ENCODE measurements around the gene DISC1. TPM values are rescaled to one million over a fixed set of nuclear protein-coding genes. Genes with fewer than 3 reads are reported as not detected.

DISC1 gene
- total RNA-seq, 4 donors from 2014 or later, result 9.6 to 27.9 (median 13.0) TPM

GRCh38 chr1:231605149-231606100 lies 21.2 kb upstream of the DISC1 start:
- TF ChIP-seq, protein P1, sequence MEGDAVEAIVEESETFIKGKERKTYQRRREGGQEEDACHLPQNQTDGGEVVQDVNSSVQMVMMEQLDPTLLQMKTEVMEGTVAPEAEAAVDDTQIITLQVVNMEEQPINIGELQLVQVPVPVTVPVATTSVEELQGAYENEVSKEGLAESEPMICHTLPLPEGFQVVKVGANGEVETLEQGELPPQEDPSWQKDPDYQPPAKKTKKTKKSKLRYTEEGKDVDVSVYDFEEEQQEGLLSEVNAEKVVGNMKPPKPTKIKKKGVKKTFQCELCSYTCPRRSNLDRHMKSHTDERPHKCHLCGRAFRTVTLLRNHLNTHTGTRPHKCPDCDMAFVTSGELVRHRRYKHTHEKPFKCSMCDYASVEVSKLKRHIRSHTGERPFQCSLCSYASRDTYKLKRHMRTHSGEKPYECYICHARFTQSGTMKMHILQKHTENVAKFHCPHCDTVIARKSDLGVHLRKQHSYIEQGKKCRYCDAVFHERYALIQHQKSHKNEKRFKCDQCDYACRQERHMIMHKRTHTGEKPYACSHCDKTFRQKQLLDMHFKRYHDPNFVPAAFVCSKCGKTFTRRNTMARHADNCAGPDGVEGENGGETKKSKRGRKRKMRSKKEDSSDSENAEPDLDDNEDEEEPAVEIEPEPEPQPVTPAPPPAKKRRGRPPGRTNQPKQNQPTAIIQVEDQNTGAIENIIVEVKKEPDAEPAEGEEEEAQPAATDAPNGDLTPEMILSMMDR (IDR thresholded peaks at IDR 0.05), result no peak
- ATAC-seq (ENCODE audit: low FRiP score), result no peak
- no peak for DNase-seq (ENCODE audit: low spot score)

- TF ChIP-seq, protein P1 (IDR thresholded peaks at IDR 0.05), result no peak
- ATAC-seq (ENCODE audit: low FRiP score) (no peak), DNase-seq (ENCODE audit: low spot score) (no peak)
These were observed 19.9 kb upstream of the DISC1 start for GRCh38 chr1:231606712-231607111.

DNA sequence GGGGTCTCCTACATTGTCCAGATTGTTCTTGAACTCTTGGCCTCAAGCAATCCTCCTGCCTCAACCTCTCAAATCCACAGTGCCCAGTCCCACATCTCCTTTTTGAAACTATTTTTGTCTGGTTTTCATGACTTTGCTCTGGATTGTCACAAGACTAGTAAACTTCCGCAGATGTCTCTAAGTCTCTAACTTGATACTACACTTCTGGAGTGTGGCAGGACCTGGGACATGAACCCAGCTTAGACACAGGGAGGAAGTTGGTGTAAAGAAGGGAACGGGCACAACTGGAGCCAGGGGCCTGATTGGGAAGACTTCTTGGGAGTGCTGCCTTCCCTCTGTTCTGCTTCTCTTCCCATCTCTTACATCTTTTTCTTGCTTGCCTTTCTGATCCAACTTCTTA lies 16.2 kb upstream of the DISC1 start:
- TF ChIP-seq, protein P1 (IDR thresholded peaks at IDR 0.05), result no peak

DNA sequence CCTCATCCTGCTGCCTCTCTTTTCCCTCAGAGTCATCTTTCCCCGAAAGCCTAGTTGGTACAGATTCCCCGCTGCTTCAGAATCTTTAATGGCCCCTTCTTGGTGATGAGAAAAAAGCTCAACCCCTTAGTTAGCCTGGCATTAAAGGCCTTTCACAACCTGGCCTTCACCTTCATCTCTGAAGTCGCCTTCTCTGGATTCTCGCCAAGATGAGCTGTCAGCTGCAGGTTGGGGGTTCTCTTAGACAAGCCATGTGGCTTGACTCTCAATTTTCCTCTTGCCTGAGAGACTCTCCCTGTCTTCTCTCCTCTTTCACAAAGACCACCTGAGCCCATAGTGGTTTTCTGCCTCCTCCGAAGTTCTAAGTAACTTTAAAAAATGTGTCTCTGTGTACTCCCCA lies 15.5 kb upstream of the DISC1 start:
- ATAC-seq (ENCODE audit: low FRiP score) (no peak), DNase-seq (ENCODE audit: low spot score) (no peak)
- TF ChIP-seq, protein P1 (IDR thresholded peaks at IDR 0.05), result no peak

More for the DNA sequence above, 16.2 kb upstream of the DISC1 start:
- ATAC-seq (ENCODE audit: low FRiP score) (no peak), DNase-seq (ENCODE audit: low spot score) (no peak)

- ATAC-seq (ENCODE audit: low FRiP score), result no peak
- TF ChIP-seq, protein P1 (IDR thresholded peaks at IDR 0.05), result no peak
- DNase-seq (ENCODE audit: low spot score), result no peak
These were observed 14.7 kb upstream of the DISC1 start for GRCh38 chr1:231611851-231612250.

- TF ChIP-seq, protein P1 (IDR thresholded peaks at IDR 0.05), result no peak
- ATAC-seq (ENCODE audit: low FRiP score), result no peak
- no peak for DNase-seq (ENCODE audit: low spot score)
These were observed 14.0 kb upstream of the DISC1 start for GRCh38 chr1:231612393-231613089.

Data from omental fat pad (tissue), 4 donors.